NCI-H1694 treated with DMSO at 0.1 percent for 48 hours (cell line): ENCODE results near the gene PLA2G4E.

Experiments used
- DNase-seq: peaks from one replicate; lab custom pipeline; 2025; lab: John Stamatoyannopoulos, UW

The PLA2G4E gene

DNA sequence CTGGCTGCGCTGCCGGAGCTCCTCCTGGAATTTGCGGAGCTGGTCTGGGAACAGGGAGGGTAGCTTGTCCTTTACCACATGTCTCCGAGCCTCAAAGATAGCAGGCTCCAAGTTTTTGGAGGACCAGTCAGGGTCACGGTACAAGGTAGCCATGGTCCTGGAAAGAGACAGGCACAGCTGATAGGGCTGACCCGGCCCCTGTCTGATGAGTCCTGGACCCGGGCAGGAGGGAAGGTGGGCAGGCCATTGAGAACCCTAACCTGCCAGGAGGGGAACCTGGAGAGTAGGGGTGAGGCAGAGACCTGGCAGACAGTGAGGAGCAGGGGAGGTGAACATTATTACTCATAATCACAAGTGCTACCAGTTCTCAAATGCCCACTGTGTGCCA, 28.0 kb downstream of the PLA2G4E start:
- DNase-seq, result no peak

DNA sequence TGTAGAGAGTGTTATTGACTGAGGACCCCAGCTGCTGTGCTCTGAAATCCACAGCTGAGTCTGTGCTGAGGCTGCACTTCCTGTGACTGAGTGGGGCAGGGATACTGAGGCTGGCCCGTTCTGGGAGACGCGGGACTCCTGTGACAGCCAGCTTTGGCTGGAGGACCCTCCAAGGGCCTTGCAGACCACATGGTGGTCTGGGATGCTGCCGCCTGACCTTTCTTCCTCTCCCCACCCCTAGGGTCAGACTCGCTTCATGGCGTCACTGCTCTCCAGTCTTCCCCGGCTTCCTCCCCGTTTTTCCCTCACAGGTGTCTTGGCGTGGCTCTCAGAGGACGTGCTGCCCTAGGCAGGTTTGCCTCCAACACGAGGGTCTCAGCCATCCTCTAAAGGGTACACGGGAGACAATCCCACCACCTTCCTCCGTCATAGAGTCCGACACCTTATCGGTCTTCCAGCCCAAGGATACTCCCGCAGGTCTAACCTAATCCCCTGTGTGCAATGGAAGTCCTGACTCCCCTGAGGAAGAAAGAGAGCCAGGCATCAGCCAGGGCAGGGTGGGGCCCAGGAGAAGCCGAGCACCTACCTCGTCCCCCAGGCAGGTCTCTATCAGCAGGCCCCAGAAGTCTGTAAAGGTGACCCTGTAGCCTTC, 28.6 kb downstream of the PLA2G4E start:
- no peak for DNase-seq

DNA sequence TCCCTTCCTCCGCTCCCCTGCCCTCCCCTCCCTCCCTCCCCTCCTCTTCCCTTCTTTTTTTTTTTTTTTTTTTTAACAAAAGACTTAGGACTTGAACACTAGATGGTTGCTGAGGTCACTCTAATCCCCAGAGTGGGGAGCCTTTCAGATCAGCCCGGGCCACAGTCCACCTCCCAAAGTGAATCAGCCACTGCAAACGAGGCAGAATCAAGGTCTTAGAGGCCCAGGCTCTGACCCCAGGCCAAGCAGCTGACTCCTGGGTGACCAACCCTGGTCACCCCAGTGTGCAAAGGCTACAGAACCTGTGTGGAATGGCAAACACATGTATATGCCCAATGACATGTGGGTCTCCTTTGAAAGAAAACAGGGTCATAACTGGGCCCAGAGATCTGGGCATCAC, 30.2 kb downstream of the PLA2G4E start:
- no peak for DNase-seq

DNA sequence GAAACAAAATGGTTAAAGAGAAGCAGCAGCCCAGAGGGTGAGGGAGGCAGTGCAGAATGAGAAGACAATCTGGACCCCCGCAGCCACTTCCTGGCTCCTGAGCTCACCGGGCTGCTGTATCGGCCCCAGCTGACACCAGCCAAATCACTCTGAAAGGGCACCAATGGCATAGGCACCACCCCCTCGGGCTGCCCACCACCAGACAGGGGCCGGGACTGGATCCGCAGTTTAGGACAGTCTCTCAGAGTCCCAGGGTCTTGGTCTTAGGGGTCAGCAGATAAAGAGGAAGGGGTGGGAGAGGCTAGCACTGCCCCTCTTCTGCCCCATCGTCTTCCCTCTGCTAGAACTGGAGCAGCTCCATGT, 30.6 kb downstream of the PLA2G4E start:
- DNase-seq, result no peak

DNA sequence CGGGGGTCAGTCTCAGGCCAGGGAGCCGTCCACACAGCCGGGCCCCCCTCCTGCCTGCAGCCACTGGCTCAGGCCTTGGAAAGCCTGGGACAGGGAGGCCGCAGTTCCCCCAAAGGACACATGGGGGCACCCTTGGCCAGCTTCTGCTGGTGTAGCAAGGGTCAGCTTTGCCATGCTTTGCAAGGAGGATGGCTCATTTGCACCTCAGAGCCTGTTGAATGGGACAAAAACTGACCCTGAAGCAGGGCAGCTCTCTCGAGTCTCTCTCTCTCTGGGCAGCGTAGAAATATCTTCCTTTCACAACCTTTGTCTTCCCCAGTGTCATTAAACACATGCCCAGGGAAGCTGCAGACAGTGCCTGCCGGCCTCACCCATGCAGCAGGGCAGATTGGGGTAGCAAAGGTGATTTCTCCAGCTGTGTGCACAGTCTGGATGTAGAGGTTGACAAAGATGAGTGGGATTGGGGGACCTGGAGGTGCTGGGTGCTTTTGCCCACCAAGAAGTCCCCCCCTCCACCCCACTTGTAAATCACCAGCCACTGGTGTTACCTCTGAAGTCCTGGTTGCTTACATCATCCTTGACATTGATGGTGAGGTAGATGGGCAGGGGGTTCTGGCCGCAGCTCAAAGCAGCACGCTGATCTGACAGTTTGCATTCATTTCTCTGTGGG, 31.1 kb downstream of the PLA2G4E start:
- no peak for DNase-seq

DNA sequence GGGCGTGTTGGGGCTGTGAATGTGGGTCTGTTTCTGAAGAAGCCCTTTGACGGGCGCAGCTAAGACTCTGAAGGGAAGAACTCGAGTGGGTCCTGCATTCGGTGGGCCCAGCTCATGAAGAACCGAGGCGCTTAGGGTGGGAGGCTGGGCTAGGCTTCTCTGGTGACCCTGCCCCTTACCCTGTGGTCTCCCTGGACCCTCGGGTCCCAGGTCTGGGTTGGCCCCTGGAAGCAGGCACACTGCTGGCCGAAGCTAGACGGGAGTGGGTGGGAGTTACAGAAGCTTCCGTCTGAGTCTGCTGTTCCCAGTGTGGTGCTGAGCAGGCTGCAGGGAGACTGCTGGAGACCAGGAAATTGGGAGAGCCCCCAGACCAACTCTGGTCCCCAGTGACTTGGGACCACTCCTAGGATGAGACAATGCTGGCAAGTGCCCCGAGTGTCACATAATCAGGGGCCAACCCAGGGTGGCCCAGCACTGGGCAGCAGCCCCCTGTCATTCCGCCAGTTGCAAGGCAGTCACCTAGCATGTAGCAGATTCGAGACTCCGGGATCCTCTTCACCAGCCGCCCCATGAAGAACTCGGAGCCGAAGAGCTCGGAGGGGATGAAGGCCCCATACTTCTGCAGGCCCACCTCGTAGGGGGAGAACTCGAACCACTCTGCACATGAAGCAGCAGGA, 31.8 kb downstream of the PLA2G4E start:
- no peak for DNase-seq

DNA sequence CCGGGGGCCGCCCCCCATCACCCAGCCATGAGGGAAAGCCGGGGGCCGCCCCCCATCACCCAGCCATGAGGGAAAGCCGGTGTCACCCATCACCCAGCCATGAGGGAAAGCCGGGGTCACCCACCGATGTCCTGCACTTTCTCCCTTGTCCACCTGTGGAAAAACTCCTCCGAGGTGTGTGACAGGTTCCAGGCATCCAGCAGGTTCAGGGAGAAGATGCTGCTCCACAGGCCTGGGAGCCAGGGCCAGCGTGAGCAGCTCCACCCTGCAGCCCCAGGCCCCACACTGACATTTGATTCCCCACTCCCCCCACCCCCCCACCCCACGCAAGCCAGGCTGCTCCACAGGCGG, 32.9 kb downstream of the PLA2G4E start:
- DNase-seq, result no peak

DNA sequence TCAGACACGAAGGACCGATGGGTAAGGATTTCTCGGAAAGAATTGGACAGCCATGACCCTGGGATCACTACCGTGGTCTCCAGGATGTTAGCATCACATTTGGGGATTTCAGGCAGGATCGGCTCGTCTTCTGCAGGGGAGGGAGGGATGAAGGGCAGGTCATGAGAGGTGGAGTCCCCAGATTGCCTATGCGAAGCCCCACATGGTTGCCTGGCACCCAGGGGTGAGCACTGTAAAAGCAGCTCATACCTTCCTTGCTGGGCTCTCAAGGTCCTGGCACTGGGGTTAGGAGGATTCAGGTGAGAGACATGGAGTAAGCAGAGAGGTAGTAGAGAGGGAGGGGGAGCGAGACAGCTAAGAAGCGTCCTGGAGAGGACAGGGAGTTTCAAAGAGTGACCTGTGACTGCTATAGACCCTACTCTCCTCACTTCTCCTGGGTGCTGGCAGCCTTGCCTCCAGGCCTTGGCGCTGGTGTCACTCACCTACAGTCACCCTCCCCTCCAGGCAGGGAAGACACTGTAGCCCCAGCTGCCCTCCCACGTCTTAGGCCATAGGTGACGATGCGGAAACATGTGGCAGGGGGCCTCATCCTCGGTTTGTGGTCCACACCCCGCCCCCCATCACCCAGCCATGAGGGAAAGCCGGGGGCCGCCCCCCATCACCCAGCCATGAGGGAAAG, 33.5 kb downstream of the PLA2G4E start:
- DNase-seq, result no peak

DNA sequence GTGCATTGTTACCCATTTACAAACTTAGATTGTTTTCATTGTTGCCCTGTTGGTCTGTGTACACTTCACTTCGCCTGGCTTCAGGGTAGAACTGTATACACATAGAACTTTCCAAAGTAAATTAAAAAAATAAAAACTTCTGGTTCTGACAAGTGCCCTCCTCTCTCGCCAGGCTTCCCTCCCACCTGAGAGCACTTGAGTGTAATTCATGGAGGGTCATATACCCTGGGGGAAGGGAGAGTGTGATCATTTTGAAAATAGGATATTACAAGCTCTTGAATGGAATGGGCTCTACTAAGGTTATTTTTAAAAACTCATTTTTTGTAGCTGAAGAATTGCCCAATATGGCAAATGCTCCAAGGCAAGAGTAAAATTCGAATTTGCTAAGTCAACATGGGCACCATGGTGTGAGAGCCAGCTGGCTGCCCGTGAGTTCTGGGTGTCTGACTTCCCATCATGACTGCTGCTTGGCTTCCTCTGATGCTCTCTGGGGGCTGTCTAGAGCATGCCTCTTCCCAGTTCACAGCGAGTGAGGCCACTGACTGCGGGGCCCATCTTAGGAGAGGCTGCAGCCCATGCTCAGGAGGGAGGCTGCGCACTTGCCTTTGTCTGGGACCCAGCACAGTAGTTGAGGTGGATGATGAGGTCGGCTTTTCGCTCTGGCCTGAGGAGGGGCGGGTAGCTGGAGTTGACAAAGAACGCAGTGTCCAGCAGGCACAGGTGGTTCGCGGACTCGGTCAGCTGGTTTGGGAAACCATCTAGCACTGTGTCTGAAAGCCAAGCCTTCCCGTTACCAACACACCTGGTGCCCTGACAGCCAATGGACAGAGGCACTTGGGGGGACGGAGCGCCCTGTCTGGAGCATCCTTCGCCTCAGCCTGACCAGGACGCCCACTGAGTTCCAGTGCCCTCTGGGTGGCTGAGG, 35.3 kb downstream of the PLA2G4E start:
- DNase-seq, result no peak

DNA sequence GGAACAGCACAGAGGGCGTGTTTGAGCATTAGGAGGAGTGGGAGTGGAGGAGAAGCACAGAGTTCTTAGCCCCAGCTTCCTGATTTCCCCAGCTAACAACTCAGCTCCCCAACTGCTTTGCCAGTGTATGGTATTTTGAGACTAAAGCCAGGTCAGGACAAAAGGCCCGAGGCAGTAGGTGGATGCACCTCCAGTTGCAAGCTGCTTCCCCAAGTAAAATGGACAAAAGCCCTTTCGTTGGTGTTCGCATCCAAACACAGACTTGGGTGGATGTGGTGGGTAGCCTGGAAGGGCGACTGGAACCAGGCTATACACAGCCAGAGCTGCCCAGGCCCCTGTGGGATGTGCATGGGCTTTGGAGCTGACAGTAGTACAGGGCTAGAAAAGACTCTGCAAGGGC, 36.2 kb downstream of the PLA2G4E start:
- no peak for DNase-seq

DNA sequence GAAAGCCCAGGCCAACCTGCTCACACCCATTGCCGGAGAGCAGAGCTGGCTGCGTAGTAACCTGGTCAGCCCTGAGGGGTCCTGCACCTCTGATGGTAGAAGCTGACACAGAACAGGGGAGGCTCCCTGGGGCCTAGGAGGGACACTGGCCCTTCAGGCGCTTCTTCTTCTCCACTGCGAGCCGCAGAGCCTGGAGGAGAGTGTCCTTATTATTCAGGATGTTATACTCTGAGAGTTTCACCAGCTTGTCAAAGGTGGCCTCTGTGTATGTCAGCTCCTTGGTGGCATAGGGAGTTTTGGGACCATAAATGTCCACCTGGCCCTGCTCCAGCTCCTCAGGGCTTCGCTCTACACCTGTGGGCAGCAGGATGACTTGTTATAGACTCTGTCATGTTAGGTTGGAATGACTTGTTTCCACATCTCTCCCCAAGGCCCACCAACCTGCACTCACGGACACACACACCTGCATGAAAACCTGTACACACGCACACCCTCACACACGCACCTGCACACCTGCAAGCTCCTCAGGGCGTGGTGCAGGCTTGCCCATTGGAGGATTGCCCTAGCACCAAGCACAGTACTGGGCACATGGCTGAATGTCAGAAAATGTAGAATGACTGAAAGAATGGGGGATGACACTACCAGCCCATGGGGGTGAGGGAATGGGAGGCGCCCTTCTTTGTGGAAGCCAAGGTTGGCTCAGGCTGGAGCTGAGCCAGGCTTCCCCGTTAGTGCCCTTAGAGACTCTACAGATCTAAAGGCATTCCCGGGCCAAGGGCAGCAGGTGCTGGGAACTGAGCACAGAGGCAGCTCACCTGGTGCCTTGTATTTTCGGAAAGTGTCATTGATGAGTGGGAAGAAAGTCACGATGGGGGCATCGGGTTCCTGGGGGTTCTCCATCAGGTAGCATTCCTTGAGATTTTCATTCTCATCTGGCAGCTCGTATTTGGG, 36.9 kb downstream of the PLA2G4E start:
- DNase-seq, result no peak

DNA sequence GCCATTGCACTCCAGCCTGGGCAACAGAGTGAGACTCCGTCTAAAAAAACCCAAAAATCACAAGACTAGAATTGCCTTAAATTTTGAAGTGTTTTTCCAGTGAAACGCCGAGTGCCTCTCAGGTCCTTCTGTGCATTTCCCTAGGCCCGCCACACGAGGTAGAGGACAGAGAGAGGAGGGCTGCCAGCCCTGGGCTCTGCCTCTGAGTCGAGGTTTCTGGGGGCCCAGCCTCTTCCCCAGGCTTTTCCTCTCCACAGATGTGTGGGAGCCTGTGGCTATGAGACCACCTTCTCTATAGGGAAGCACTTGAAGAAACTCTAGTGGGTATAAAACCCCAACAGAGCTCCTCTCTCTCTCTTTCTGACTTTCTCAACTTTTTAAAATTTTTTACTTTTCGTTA, 37.6 kb downstream of the PLA2G4E start:
- DNase-seq, result no peak

DNA sequence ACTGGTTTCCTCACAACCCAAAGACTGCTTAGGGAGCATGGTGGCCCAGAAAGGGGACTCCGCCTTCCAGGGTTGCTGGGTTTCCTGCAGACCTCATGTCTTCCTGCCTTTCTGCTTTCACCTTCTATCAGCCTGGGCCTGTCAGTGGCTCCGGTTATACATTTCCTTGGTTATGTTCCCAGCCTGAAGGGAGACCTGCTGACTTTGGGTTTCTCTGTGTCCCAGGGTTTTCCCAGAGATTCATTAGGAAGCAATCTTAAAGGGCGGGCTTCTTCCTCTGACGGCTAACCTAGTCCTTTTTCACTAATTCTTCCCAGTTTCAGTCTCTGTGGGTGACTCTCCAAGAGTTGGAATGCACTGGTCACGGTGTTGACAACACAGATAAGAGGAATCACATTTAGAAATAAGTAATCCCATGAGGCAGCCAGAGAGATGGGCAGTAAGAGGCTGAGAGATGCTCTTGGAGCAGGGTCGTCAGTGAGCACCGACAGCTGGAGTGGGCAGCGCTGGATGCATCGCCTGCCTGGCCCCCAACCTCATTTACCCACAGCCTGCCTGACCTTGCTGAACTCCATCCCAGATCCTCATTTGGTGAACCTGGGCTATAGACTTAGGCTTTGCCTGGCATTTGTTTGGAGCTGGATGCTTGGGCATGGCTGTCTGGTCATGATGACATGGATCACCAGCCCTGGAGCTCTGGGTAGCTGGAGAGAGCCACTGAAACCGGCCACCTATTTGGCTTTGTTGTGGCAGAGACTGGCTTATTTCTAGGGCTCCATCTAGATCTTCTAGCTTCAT, 38.5 kb downstream of the PLA2G4E start:
- no peak for DNase-seq

DNA sequence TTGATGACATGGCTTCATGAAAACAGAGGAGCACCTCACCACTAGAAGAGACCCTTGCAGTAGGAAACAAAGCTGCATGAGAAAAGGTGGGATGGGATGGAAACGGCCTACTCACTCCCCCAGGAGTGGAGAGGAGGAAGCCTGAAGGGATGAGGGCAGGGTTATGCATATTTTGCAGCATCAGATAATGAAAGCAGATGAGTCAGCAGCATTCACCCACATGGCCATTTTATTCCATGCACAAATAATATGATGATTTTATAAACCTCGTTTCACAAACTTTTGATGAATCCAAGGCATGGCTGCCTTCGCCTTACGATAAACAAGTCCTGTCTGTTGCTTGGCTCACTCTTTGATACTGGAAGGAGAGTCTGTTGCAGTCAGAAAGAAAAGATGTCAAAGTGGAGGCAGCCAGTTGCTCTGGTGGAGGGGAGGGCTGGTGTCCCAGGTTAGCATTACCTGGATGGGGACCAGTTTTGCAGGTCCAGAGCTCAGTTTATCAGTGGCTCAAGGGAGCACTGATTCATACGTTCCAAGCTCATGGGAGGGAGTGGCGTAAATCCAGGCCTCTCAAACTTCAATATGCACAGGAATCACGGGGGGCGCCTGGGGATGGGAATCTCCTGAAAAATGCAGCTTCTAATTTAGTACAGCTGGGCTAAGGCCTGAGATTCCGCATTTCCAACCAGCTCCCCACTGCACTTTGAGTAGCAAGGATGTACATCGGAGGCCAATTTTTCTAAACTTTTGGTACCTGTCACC, 39.3 kb downstream of the PLA2G4E start:
- no peak for DNase-seq

DNA sequence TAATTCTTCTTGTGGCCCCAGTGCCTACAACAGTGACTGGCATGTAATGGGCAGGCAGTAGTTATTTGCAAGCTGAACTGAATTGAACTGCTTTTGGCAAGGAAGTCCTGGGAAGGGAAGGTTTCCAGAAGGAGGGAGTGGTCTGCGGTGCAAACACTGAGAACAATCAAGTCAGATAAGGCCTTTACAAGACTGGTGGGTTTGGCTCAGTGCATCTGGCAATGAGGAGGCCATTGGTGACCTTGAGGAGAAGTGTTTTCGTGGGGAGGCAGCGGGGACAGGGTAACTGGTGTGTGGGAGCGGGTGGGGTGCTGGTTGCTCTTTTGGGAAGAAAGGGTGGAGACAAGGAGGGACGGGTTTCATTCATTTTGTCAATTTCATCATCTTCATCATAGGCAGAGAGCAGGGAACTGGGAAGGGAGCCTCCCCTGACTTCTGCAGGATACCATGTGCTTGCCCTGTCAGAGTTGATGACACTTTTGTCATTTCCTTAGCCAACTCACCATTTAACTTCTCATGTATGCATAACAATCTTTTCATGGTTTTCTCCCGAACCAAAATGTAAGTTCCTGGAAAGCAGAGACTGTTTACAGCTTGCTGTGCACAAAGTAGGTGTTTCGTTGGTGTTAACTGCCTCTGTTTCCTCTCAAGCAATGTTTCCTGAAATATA, 40.1 kb downstream of the PLA2G4E start:
- no peak for DNase-seq

DNA sequence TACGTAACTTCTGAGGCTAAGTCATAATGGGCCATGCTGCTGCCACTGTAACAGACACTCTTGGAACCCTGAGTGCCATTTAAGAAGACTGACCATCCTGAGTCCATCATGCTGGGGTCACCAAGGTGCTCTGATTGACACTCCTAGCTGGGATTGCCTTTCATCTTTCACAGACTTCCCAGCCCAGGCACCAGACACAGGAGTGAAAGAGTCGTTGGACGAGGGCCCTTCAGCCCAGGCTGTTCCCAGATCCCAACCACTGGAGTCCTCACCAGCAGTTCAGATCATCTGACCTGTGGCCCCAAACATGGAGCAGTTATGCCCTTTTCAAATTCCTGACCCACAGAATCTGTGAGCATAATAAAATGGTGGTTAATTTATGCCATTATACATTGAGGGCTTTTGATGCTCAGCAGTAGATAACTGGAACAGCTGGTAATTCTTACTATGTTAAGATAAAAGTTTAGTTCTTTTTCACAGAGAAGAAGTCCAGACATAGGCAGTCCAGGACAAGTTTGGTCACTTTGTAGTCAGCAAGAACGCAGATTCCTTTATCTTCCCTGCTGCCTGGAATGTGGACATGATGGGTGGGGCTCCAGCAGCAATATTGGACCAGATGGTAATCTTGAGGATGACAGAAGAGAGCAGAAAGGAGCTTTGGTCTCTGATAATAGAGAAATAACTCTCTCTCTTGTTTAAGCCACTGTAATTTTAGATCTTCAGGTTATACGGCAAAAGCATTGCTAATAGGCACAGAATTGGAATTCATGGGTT, 41.2 kb downstream of the PLA2G4E start:
- no peak for DNase-seq

DNA sequence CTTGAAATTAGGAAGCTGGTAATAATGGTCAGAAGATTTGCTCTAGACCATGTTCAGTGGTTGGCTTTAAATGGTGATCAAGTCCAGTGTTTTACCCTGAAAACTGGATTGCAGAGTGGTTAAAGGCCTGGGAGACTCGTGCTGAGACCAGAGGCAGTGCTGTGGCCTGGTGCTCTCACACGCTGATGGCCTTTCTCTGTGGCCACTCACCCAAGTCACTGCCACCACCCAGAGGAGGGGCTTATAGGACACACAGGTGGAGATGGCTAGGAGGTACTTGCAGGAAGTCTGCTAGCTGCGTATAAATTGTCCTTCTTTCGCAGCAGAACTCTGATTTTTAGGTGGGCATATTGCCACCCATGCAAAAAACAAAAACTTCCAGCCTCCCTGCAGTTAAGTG, 42.3 kb downstream of the PLA2G4E start:
- no peak for DNase-seq
